Measurements from ENCODE around the gene HMCN1.

The HMCN1 gene

DNA sequence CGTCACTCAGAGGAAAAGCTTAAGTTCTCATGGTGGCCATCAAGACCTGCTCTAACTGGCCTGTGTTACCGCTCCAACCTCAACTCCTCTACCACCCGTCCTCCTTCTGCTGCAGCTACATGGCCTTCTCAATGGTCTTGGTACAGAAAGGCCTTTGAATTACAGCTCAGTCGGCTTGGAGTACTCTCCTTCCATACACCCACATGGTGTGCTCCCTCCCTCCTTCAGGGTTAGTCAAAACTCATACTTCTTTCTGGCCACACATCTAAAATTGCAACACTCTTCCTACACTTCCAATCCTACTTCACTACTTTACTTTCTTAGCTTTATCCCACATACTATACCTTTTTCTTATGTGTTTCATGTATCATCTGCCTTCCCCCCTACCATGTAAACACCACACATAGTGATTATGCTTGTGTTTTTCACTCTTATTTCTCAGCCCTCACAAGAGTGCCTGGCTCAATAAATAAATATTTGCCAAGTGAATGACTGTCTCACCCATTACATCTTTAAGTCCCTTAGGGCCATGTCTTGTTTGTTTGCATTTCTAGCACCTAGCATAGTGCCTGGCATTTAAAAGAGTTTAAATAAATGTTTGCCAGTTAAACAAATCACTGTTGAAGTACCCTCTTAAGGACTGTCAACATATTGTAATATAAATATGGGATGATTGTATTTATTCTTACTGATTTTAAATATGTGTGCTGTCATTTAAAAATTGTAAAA is 37.6 kb upstream of the HMCN1 start:
- in situ Hi-C loops (cut with MboI; ENCODE audit: low pct_unique_long_range_greater_than_20kb, low sequenced_read_pairs, unreplicated experiment) = loop anchor here (25.0 kb wide), 1 partner anchor 884 kb away; no protein-coding TSS in a partner anchor
- DNase-seq (ENCODE audit: low spot score) = no peak
- TF ChIP-seq, protein P1, sequence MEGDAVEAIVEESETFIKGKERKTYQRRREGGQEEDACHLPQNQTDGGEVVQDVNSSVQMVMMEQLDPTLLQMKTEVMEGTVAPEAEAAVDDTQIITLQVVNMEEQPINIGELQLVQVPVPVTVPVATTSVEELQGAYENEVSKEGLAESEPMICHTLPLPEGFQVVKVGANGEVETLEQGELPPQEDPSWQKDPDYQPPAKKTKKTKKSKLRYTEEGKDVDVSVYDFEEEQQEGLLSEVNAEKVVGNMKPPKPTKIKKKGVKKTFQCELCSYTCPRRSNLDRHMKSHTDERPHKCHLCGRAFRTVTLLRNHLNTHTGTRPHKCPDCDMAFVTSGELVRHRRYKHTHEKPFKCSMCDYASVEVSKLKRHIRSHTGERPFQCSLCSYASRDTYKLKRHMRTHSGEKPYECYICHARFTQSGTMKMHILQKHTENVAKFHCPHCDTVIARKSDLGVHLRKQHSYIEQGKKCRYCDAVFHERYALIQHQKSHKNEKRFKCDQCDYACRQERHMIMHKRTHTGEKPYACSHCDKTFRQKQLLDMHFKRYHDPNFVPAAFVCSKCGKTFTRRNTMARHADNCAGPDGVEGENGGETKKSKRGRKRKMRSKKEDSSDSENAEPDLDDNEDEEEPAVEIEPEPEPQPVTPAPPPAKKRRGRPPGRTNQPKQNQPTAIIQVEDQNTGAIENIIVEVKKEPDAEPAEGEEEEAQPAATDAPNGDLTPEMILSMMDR (IDR thresholded peaks at IDR 0.05; ENCODE audit: extremely low read depth, insufficient read depth, missing control alignments) = no peak

DNA sequence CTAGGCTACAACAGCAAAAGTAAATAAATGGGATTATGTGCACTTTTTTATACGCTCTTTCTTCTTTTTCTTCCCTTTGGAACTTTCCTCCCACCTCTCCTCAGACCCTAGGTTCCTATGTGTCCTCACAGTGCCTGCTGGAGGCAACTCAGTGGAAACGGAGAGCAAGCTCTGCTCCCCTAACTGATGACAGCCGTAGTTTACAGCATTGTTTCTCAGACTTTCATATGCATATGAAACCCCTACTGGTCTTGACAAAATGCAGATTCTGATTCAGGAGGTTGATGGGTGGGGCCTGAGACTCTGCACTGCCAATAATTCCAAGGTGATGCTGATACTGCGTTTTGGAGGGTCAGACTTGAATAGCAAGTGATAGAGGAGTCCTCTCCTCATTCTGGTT is 34.3 kb upstream of the HMCN1 start:
- in situ Hi-C loops (cut with MboI; ENCODE audit: low pct_unique_long_range_greater_than_20kb, low sequenced_read_pairs, unreplicated experiment) = loop anchor here (25.0 kb wide), 1 partner anchor 888 kb away; no protein-coding TSS in a partner anchor
- no peak for DNase-seq (ENCODE audit: low spot score)
- TF ChIP-seq, protein P1 (IDR thresholded peaks at IDR 0.05; ENCODE audit: extremely low read depth, insufficient read depth, missing control alignments) = no peak

DNA sequence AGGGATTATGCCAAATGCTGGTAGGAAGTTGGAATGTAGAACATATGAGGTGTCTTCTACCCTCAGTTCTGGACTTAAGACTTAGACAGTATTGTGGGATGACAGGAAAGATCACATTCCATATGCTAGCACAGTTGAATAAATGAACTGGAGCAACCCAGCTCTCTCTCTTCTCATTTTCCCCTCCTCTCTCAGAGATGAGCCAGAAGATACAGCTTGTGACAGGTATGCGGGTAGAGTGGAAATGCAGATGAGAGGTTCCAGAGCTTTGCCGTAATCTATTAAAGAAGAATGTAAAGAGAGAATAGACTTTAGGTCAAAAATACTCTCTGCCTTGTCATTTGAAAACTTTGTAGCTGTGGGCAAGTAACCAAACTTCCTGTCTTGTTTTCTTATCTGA is 32.5 kb upstream of the HMCN1 start:
- TF ChIP-seq, protein P1 (IDR thresholded peaks at IDR 0.05; ENCODE audit: extremely low read depth, insufficient read depth, missing control alignments) = no peak
- in situ Hi-C loops (cut with MboI; ENCODE audit: low pct_unique_long_range_greater_than_20kb, low sequenced_read_pairs, unreplicated experiment) = no loop called here
- DNase-seq (ENCODE audit: low spot score) = no peak

DNA sequence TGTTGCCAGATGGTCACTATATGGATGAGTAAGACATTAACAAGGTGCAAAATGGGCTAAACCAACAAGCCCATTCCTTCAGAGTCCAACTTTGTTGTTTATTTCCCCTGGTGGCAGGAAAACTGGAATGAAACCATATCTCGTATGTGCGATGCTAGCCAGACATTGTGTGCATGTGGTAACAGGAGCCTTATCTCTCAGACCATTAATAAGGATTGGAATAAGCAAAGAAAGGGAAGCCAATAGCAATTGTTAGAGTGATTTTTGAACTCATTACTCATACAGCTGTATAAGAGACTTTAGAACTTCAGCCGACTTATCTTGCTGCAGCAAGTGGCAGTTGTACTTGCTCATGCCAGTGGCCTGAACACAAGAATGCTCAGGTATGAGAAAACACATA is 30.0 kb upstream of the HMCN1 start:
- DNase-seq (ENCODE audit: low spot score) = no peak
- TF ChIP-seq, protein P1 (IDR thresholded peaks at IDR 0.05; ENCODE audit: extremely low read depth, insufficient read depth, missing control alignments) = no peak

DNA sequence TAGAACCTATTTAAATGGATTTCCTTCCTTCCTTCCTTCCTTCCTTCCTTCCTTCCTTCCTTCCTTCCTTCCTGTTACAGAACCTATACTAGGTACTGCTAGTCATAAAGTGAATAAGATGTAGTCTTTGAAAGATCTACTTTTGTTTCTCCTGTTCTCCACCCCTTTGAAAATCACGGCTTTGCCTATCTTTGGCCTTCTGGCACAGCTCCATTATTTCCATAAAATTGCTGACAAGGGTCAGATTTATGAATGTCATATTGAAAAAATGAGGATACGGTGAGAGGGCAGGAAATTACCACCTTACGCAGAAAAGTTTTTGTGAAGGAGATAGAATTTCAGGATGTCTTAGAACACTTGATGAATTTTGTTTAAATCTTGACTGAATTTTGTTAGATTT is 18.1 kb upstream of the HMCN1 start:
- in situ Hi-C loops (cut with MboI; ENCODE audit: low pct_unique_long_range_greater_than_20kb, low sequenced_read_pairs, unreplicated experiment) = no loop called here
- TF ChIP-seq, protein P1 (IDR thresholded peaks at IDR 0.05; ENCODE audit: extremely low read depth, insufficient read depth, missing control alignments) = no peak
- DNase-seq (ENCODE audit: low spot score) = no peak

More for the DNA sequence above, 30.0 kb upstream of the HMCN1 start:
- in situ Hi-C loops (cut with MboI; ENCODE audit: low pct_unique_long_range_greater_than_20kb, low sequenced_read_pairs, unreplicated experiment) = no loop called here

DNA sequence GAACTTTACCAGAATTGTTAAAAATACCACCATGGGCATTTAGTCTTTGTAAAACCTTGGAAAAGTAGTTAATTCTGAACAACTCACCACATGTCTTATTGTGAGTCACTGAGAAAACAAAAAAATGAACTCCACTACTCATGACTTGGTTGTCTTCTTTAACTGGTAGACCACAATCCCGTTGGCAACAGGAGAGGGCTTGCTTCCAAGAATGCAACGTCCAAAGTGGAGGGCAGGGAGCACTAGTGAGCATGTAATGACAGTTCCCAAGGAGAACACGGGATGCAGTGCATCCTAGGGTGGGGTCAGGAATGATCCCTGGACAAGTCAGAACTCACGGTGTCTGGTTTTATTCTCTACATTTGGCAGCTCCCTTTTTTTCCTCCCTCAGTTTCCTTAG is 15.2 kb upstream of the HMCN1 start:
- TF ChIP-seq, protein P1 (IDR thresholded peaks at IDR 0.05; ENCODE audit: extremely low read depth, insufficient read depth, missing control alignments) = no peak
- in situ Hi-C loops (cut with MboI; ENCODE audit: low pct_unique_long_range_greater_than_20kb, low sequenced_read_pairs, unreplicated experiment) = no loop called here
- DNase-seq (ENCODE audit: low spot score) = no peak

Measured in GM13977 (cell line).